Measurements from ENCODE around the gene MATK. TPM values are rescaled to one million over a fixed set of nuclear protein-coding genes. Genes with fewer than 3 reads are reported as not detected.
A peak's percentile ranks its signal among the peaks of the same experiment; 100 is the strongest.

MATK gene
- total and polyA plus RNA-seq, 7 donors = 1.8 to 7.7 (median 6.6) TPM; not detected in 4

- TF ChIP-seq POLR2A (IDR thresholded peaks at IDR 0.05) (no peak), EP300 (IDR thresholded peaks at IDR 0.05) (no peak), POLR2AphosphoS5 (IDR thresholded peaks at IDR 0.05) (no peak), CTCF (IDR thresholded peaks at IDR 0.05) (no peak)
- Histone ChIP-seq H3K27me3 (peaks cover 20 to 42% (median 33%) of the 10 kb centered on the region in 3 donors), H3K27ac (no peak overlapping the region), H3K4me1 (peaks cover 0 to 13% (median 9%) of the 10 kb centered on the region in 4 donors), H3K9me3 (no peaks in the 10 kb centered on the region), H3K36me3 (no peaks in the 10 kb centered on the region), H3K4me3 (no peak overlapping the region)
- 78 to 86% methylated on average over 10 of the region's 10 CpGs for WGBS, 2 donors
- DNase-seq = no peak
- intact Hi-C loops (cut with DNase I) = no loop called here
These were observed 17.8 kb upstream of the MATK start for GRCh38 chr19:3803986-3804385.

- Histone ChIP-seq H3K9me3 (no peaks in the 10 kb centered on the region), H3K4me3 (no peak overlapping the region), H3K36me3 (no peaks in the 10 kb centered on the region), H3K27me3 (peaks cover 20 to 47% (median 34%) of the 10 kb centered on the region in 3 donors), H3K4me1 (peaks cover 0 to 13% (median 9%) of the 10 kb centered on the region in 4 donors), H3K27ac (no peak overlapping the region)
- 82 to 86% methylated on average over 24 of the region's 24 CpGs for WGBS, 2 donors
- TF ChIP-seq CTCF (IDR thresholded peaks at IDR 0.05) = no peak
- no peak for TF ChIP-seq POLR2AphosphoS5 (IDR thresholded peaks at IDR 0.05)
- no peak for TF ChIP-seq POLR2A (IDR thresholded peaks at IDR 0.05)
- no peak for TF ChIP-seq EP300 (IDR thresholded peaks at IDR 0.05)
- intact Hi-C loops (cut with DNase I) = no loop called here
- DNase-seq = no peak
These were observed 17.1 kb upstream of the MATK start for GRCh38 chr19:3803114-3803888.

GRCh38 chr19:3801412-3802096, 15.4 kb upstream of the MATK start:
- WGBS, 2 donors = 4 to 6% methylated on average over 46 of the region's 46 CpGs
- TF ChIP-seq POLR2AphosphoS5 (IDR thresholded peaks at IDR 0.05) = no peak
- TF ChIP-seq EP300 (IDR thresholded peaks at IDR 0.05) = no peak
- no peak for TF ChIP-seq POLR2A (IDR thresholded peaks at IDR 0.05)
- no peak for TF ChIP-seq CTCF (IDR thresholded peaks at IDR 0.05)
- H3K4me1 ChIP-seq = peaks cover 0 to 13% (median 9%) of the 10 kb centered on the region in 4 donors
- H3K27ac ChIP-seq = no peak overlapping the region
- no peak for DNase-seq
- peaks cover 0 to 5% (median 0%) of the 10 kb centered on the region in 4 donors for H3K9me3 ChIP-seq
- H3K4me3 ChIP-seq = peak overlapping the region in 2 of 4 donors; percentile 24 to 39
- H3K27me3 ChIP-seq = peaks cover 20 to 47% (median 34%) of the 10 kb centered on the region in 3 donors
- intact Hi-C loops (cut with DNase I) = no loop called here
- H3K36me3 ChIP-seq = no peaks in the 10 kb centered on the region

- intact Hi-C loops (cut with DNase I) = no loop called here
- WGBS, 2 donors = 39% methylated on average over 21 of the region's 21 CpGs
These were observed 14.8 kb upstream of the MATK start for GRCh38 chr19:3800996-3801395.

More at GRCh38 chr19:3800996-3801395, 14.8 kb upstream of the MATK start:
- peaks cover 20 to 47% (median 34%) of the 10 kb centered on the region in 3 donors for H3K27me3 ChIP-seq
- no peaks in the 10 kb centered on the region for H3K36me3 ChIP-seq
- no peak for DNase-seq
- no peak for TF ChIP-seq POLR2A (IDR thresholded peaks at IDR 0.05)
- TF ChIP-seq POLR2AphosphoS5 (IDR thresholded peaks at IDR 0.05) = no peak
- TF ChIP-seq EP300 (IDR thresholded peaks at IDR 0.05) = no peak
- TF ChIP-seq CTCF (IDR thresholded peaks at IDR 0.05) = no peak
- peaks cover 0 to 7% (median 0%) of the 10 kb centered on the region in 4 donors for H3K9me3 ChIP-seq
- peaks cover 0 to 13% (median 9%) of the 10 kb centered on the region in 4 donors for H3K4me1 ChIP-seq
- H3K27ac ChIP-seq = no peak overlapping the region
- peak overlapping the region in 1 of 4 donors; percentile 24 for H3K4me3 ChIP-seq

Measured in sigmoid colon (tissue), 7 donors.